ENCODE measurements around the gene ZNF155.

Gene ZNF155

GRCh38 chr19:44026622-44027021 is 42.6 kb downstream of the ZNF155 start:
- no peak for TF ChIP-seq CTCF (IDR thresholded peaks at IDR 0.05; ENCODE audit: insufficient read depth, low read length, poor library complexity, severe bottlenecking)
- Histone ChIP-seq H3K36me3 (ENCODE audit: control insufficient read depth, insufficient read depth, low read length) (peaks cover 3% of the 10 kb centered on the region; the same call in 1 of the 2 replicates), H3K4me3 (replicated peaks; ENCODE audit: low read depth, low read length) (no peak overlapping the region), H3K27me3 (replicated peaks; ENCODE audit: control insufficient read depth, insufficient read depth, low read length) (no peaks in the 10 kb centered on the region)
- no peak for DNase-seq (ENCODE audit: extremely low read depth, insufficient read length)

GRCh38 chr19:44032001-44032610 is 48.1 kb downstream of the ZNF155 start:
- no peak overlapping the region for H3K4me3 ChIP-seq (replicated peaks; ENCODE audit: low read depth, low read length)
- DNase-seq (ENCODE audit: extremely low read depth, insufficient read length): no peak
- no peaks in the 10 kb centered on the region for H3K27me3 ChIP-seq (replicated peaks; ENCODE audit: control insufficient read depth, insufficient read depth, low read length)
- peaks cover 7% of the 10 kb centered on the region for H3K36me3 ChIP-seq (ENCODE audit: control insufficient read depth, insufficient read depth, low read length)
- TF ChIP-seq CTCF (IDR thresholded peaks at IDR 0.05; ENCODE audit: insufficient read depth, low read length, poor library complexity, severe bottlenecking): no peak

GRCh38 chr19:44042147-44042546 is 58.2 kb downstream of the ZNF155 start:
- H3K27me3 ChIP-seq (replicated peaks; ENCODE audit: control insufficient read depth, insufficient read depth, low read length): no peaks in the 10 kb centered on the region
- no peak overlapping the region for H3K4me3 ChIP-seq (replicated peaks; ENCODE audit: low read depth, low read length)
- H3K36me3 ChIP-seq (ENCODE audit: control insufficient read depth, insufficient read depth, low read length): no peaks in the 10 kb centered on the region
- DNase-seq (ENCODE audit: extremely low read depth, insufficient read length): no peak
- TF ChIP-seq CTCF (IDR thresholded peaks at IDR 0.05; ENCODE audit: insufficient read depth, low read length, poor library complexity, severe bottlenecking): no peak
